GM11168 (cell line): ENCODE results near the gene CX3CL1.
"Not testable (repeated sequence)": the region's sequence is repeated elsewhere in the genome, so short reads cannot be mapped to it uniquely, and the experiment has no call there.

Source experiments
- in situ Hi-C: fragments of 300-500 bp; cut with MboI; formaldehyde crosslinking; loops from one replicate; pipeline ENCODE4 v1.12.0; 2022; ENCODE audit warnings: low sequenced_read_pairs; ENCODE audit not compliant: unreplicated experiment

The CX3CL1 gene

GRCh38 chr16:57356547-57356946 lies 15.7 kb upstream of the CX3CL1 start:
- in situ Hi-C loops = no loop called here

- in situ Hi-C loops = no loop called here
Measured at GRCh38 chr16:57357330-57358085, 14.8 kb upstream of the CX3CL1 start.

GRCh38 chr16:57358086-57358420 lies 14.2 kb upstream of the CX3CL1 start:
- in situ Hi-C loops = no loop called here

GRCh38 chr16:57358527-57359095 lies 13.7 kb upstream of the CX3CL1 start, which contains the start of gene CCL22:
CCL22 (plus strand) TSS chr16:57358783; CDS start chr16:57358817, 34 bp downstream.
- in situ Hi-C loops = no loop called here

GRCh38 chr16:57360321-57360935 lies 11.9 kb upstream of the CX3CL1 start:
- in situ Hi-C loops = no loop called here

- in situ Hi-C loops = no loop called here
Measured at GRCh38 chr16:57361404-57361803, 10.9 kb upstream of the CX3CL1 start.

GRCh38 chr16:57364143-57364542 lies 8.1 kb upstream of the CX3CL1 start:
- in situ Hi-C loops = no loop called here

GRCh38 chr16:57366544-57367040 lies 5.7 kb upstream of the CX3CL1 start:
- in situ Hi-C loops = no loop called here

- in situ Hi-C loops = no loop called here
Measured at GRCh38 chr16:57367116-57367752, 5.1 kb upstream of the CX3CL1 start.

- in situ Hi-C loops = no loop called here
Measured at GRCh38 chr16:57371494-57372371, 557 bp upstream of the CX3CL1 start.

- in situ Hi-C loops = no loop called here
Measured at GRCh38 chr16:57373117-57373947, 1.0 kb downstream of the CX3CL1 start.

- in situ Hi-C loops = no loop called here
Measured at GRCh38 chr16:57374067-57374534, 1.8 kb downstream of the CX3CL1 start.

- in situ Hi-C loops = not testable (repeated sequence)
Measured at GRCh38 chr16:57374925-57375465, 2.7 kb downstream of the CX3CL1 start.

- in situ Hi-C loops = no loop called here
Measured at GRCh38 chr16:57376313-57376818, 4.1 kb downstream of the CX3CL1 start.

- in situ Hi-C loops = no loop called here
Measured at GRCh38 chr16:57377080-57377841, 5.0 kb downstream of the CX3CL1 start.

- in situ Hi-C loops = no loop called here
Measured at GRCh38 chr16:57379579-57379978, 7.3 kb downstream of the CX3CL1 start.

GRCh38 chr16:57380671-57381462 lies 8.6 kb downstream of the CX3CL1 start:
- in situ Hi-C loops = no loop called here
